ENCODE data around the gene RAPGEF1. TPM values are rescaled to one million over a fixed set of nuclear protein-coding genes. Genes with fewer than 3 reads are reported as not detected.

Gene RAPGEF1
- total and polyA plus RNA-seq, 2 of the 13 experiments (the other 11 are each of a cell fraction or from before 2014, with no cell fraction given), result 21.2 to 38.9 TPM

GRCh38 chr9:131698618-131698985 is 41.3 kb downstream of the RAPGEF1 start:
- Histone ChIP-seq H3K4me1 (ENCODE audit: insufficient read depth, low read length) (peaks cover 42% of the 10 kb centered on the region), H3K4me3 (replicated peaks in 1 of 3; ENCODE audit: insufficient read depth in 1 of 3, low read depth in 2 of 3, low read length in 3 of 3) (no peak overlapping the region), H3K9ac (ENCODE audit: insufficient read depth, low read depth, low read length) (no peak overlapping the region), H3K4me2 (ENCODE audit: low read depth, low read length) (no peak overlapping the region), H3K27me3 (ENCODE audit: control insufficient read depth in 1 of 2, insufficient read depth in 2 of 2, low read length in 2 of 2) (no peaks in the 10 kb centered on the region), H3K27ac (ENCODE audit: extremely low read length, insufficient read depth, low read length) (no peak overlapping the region), H3K9me3 (ENCODE audit: low read length) (no peaks in the 10 kb centered on the region), H4K20me1 (ENCODE audit: insufficient read depth, low read length) (peaks cover 10% of the 10 kb centered on the region), H3K36me3 (replicated peaks in 1 of 2; ENCODE audit: control insufficient read depth in 1 of 2, insufficient read depth in 2 of 2, low read length in 2 of 2) (no peaks in the 10 kb centered on the region), H3K79me2 (ENCODE audit: insufficient read depth, low read length) (peaks cover 51% of the 10 kb centered on the region), H2AFZ (ENCODE audit: low read length) (no peak overlapping the region)
- TF ChIP-seq, protein P1, sequence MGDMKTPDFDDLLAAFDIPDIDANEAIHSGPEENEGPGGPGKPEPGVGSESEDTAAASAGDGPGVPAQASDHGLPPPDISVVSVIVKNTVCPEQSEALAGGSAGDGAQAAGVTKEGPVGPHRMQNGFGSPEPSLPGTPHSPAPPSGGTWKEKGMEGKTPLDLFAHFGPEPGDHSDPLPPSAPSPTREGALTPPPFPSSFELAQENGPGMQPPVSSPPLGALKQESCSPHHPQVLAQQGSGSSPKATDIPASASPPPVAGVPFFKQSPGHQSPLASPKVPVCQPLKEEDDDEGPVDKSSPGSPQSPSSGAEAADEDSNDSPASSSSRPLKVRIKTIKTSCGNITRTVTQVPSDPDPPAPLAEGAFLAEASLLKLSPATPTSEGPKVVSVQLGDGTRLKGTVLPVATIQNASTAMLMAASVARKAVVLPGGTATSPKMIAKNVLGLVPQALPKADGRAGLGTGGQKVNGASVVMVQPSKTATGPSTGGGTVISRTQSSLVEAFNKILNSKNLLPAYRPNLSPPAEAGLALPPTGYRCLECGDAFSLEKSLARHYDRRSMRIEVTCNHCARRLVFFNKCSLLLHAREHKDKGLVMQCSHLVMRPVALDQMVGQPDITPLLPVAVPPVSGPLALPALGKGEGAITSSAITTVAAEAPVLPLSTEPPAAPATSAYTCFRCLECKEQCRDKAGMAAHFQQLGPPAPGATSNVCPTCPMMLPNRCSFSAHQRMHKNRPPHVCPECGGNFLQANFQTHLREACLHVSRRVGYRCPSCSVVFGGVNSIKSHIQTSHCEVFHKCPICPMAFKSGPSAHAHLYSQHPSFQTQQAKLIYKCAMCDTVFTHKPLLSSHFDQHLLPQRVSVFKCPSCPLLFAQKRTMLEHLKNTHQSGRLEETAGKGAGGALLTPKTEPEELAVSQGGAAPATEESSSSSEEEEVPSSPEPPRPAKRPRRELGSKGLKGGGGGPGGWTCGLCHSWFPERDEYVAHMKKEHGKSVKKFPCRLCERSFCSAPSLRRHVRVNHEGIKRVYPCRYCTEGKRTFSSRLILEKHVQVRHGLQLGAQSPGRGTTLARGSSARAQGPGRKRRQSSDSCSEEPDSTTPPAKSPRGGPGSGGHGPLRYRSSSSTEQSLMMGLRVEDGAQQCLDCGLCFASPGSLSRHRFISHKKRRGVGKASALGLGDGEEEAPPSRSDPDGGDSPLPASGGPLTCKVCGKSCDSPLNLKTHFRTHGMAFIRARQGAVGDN (CRISPR knock-in tag; IDR thresholded peaks at IDR 0.05), result 0 out of 2 replicates have a peak, but pooled peaks have one; percentile 20
- TF ChIP-seq ZNF709 (CRISPR knock-in tag; IDR thresholded peaks at IDR 0.05) (no peak), ZFP36L1 (CRISPR knock-in tag; IDR thresholded peaks at IDR 0.05) (no peak), ZNF33B (CRISPR knock-in tag; IDR thresholded peaks at IDR 0.05) (no peak), MBD4 (IDR thresholded peaks at IDR 0.05; ENCODE audit: borderline replicate concordance, low read length) (no peak), HHEX (CRISPR knock-in tag; IDR thresholded peaks at IDR 0.05) (no peak)
- in situ Hi-C loops (cut with HindIII; ENCODE audit: extremely low pct_ligation_motif_present, low pct_unique_long_range_greater_than_20kb) (no loop called here), intact Hi-C loops (cut with micrococcal nuclease; ENCODE audit: unreplicated experiment) (no loop called here)
- ChIA-PET POLR2A (no interaction called here), CTCF (ENCODE audit: low intra/inter-chr PET ratio, low total read pairs) (no interaction called here)
- no TSS peak for BruUV-seq (replicated peaks)
- no peak for FAIRE-seq
- DNase-seq (ENCODE audit: low spot score), result no peak
- 60% methylated on average over 1 of the region's 4 CpGs for WGBS (ENCODE audit: low lambda C conversion rate)
- ATAC-seq, result no peak
